Measurements from ENCODE around the gene CLASP1.

DNA sequence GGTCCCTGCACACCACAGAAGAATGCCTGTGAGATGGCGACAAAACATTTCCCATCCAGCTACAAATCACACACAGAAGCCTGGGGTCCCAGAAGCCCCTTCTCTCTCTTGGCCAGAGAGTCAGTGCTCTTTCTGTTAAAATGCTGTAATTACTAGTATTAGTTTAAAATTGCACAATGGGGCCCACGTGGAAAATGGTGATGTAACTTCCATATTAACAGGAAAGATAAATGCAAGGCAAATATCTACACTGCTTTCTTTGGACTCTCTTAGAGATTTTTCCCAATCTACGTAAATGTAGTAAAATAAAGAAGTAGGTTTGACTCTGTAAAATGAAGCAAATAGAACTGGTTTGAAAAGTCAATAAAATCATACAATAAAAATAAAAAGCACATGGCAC lies 250.4 kb downstream of the CLASP1 start:
- TF ChIP-seq, protein P1, sequence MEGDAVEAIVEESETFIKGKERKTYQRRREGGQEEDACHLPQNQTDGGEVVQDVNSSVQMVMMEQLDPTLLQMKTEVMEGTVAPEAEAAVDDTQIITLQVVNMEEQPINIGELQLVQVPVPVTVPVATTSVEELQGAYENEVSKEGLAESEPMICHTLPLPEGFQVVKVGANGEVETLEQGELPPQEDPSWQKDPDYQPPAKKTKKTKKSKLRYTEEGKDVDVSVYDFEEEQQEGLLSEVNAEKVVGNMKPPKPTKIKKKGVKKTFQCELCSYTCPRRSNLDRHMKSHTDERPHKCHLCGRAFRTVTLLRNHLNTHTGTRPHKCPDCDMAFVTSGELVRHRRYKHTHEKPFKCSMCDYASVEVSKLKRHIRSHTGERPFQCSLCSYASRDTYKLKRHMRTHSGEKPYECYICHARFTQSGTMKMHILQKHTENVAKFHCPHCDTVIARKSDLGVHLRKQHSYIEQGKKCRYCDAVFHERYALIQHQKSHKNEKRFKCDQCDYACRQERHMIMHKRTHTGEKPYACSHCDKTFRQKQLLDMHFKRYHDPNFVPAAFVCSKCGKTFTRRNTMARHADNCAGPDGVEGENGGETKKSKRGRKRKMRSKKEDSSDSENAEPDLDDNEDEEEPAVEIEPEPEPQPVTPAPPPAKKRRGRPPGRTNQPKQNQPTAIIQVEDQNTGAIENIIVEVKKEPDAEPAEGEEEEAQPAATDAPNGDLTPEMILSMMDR (IDR thresholded peaks at IDR 0.05; ENCODE audit: low read depth, low read length, missing input control): no peak
- TF ChIP-seq SP1 (IDR thresholded peaks at IDR 0.05): no peak
